PC-9 (cell line): ENCODE data around the gene MUC5AC.

Experiments
- EZH2 ChIP-seq: fragments of 200-600 bp; sonication (generic); IDR thresholded peaks from 2 replicates; pipeline ENCODE4 v1.8.0; 2017; ENCODE audit warnings: antibody characterized with exemption, low read depth
- TF ChIP-seq, protein P1 (sequence below): fragments of 200-600 bp; sonication (generic); conservative IDR thresholded peaks from 2 replicates; pipeline ENCODE4 v1.6.1; 2017; ENCODE audit warnings: mixed run types, antibody characterized with exemption, mild to moderate bottlenecking, moderate library complexity

- TF ChIP-seq, protein P1, sequence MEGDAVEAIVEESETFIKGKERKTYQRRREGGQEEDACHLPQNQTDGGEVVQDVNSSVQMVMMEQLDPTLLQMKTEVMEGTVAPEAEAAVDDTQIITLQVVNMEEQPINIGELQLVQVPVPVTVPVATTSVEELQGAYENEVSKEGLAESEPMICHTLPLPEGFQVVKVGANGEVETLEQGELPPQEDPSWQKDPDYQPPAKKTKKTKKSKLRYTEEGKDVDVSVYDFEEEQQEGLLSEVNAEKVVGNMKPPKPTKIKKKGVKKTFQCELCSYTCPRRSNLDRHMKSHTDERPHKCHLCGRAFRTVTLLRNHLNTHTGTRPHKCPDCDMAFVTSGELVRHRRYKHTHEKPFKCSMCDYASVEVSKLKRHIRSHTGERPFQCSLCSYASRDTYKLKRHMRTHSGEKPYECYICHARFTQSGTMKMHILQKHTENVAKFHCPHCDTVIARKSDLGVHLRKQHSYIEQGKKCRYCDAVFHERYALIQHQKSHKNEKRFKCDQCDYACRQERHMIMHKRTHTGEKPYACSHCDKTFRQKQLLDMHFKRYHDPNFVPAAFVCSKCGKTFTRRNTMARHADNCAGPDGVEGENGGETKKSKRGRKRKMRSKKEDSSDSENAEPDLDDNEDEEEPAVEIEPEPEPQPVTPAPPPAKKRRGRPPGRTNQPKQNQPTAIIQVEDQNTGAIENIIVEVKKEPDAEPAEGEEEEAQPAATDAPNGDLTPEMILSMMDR = no peak
- no peak for TF ChIP-seq EZH2
Measured at GRCh38 chr11:1171223-1171984, 13.7 kb downstream of the MUC5AC start.
